ENCODE results near the gene DEXI. TPM values are rescaled to one million over a fixed set of nuclear protein-coding genes. Genes with fewer than 3 reads are reported as not detected.

Gene DEXI
- total and polyA plus RNA-seq, 2 of the 4 experiments (the other 2 are of a cell fraction): 43.7 to 63.6 TPM

DNA sequence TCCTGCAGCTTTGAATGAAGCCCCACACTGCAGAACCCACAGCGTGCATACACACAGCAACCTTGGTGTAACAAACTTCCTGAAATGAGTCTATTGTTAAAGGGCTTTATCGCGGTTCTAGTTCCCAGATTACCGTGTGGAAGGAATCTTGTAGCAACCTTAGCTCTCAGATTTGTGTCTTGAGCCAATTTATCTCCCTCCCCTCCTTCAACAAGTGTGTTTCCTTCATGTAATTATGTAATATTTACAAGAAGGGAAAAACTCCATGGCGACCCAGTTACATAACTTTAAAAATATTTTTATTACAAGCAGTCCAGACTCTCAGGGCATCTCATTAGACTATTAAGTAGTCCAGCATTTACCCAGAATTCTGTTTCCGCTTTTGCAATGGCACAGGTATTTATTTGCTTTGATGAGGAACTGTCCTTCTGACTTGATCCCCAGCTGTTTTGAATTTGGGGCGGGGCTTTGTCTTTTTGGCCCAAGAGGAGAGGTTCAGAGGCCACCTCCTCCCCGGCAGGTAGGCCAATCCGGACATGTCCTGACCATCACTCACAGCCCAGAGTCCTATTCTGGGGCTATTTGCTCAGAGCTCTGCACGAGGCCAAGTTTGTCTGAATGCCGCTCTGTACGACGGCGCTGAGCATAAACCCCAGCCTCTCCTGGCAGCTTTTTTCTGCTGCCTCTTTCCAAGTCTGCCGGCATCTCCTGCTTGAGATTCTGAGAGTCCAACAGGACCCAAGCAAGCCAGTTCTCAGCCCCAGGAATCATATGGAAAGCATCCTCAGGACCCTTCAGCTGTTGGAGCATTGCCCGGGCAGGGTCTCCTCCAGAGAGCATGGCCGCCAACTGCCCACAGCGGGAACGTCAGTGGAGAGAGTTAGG, 37.7 kb upstream of the DEXI start:
- Histone ChIP-seq H2AFZ (replicated peaks; ENCODE audit: low read length, poor library complexity) (no peak overlapping the region), H4K91ac (ENCODE audit: insufficient read depth, low read depth, low read length) (no peak overlapping the region; the same call in 1 of the 2 replicates), H2AK9ac (replicated peaks; ENCODE audit: low read depth, low read length, poor library complexity) (no peak overlapping the region), H3K23ac (ENCODE audit: low read depth, low read length) (no peak overlapping the region), H2AK5ac (ENCODE audit: low read depth, low read length) (0 out of 2 replicates have a peak overlapping the region, but pooled peaks have one; percentile 7), H4K20me1 (ENCODE audit: insufficient read depth, low read length) (no peaks in the 10 kb centered on the region), H3K36me3 (ENCODE audit: control insufficient read depth, insufficient read depth, low read length) (peaks cover 17% of the 10 kb centered on the region), H3K9ac (ENCODE audit: low read depth, low read length) (no peak overlapping the region), H3K4me3 (ENCODE audit: insufficient read depth, low read depth, low read length) (no peak overlapping the region), H2BK15ac (ENCODE audit: low read depth, low read length) (no peak overlapping the region), H3K56ac (ENCODE audit: extremely low read depth, insufficient read depth, low read length) (no peak overlapping the region), H4K8ac (ENCODE audit: low read depth in 2 of 2, low read length in 2 of 2) (peak overlapping the region in 1 of 2 experiments; percentile 5; a peak in 1 of 4 replicates), H3K27me3 (ENCODE audit: control insufficient read depth, insufficient read depth, low read length) (no peaks in the 10 kb centered on the region), H4K5ac (ENCODE audit: low read depth, low read length) (peak overlapping the region; percentile 44), H3K79me1 (ENCODE audit: low read depth in 1 of 2, low read length in 2 of 2) (peaks cover 0 to 9% of the 10 kb centered on the region in 2 experiments; a peak in 1 of 4 replicates), H2BK120ac (ENCODE audit: low read depth, low read length) (no peak overlapping the region), H3K9me3 (ENCODE audit: control insufficient read depth, insufficient read depth, low read length) (no peaks in the 10 kb centered on the region), H3K4ac (ENCODE audit: low read depth, low read length) (0 out of 2 replicates have a peak overlapping the region, but pooled peaks have one; percentile 10), H3K14ac (replicated peaks; ENCODE audit: low read depth, low read length) (no peak overlapping the region), H2BK5ac (ENCODE audit: low read depth, low read length, poor library complexity, severe bottlenecking) (no peak overlapping the region), H3K27ac (ENCODE audit: insufficient read depth, low read length) (peak overlapping the region; percentile 20; the same call in 1 of the 2 replicates), H2BK20ac (ENCODE audit: low read depth, low read length) (no peak overlapping the region; the same call in 1 of the 2 replicates), H3K4me1 (ENCODE audit: control insufficient read depth, insufficient read depth, low read length) (peaks cover 17% of the 10 kb centered on the region), H3K4me2 (ENCODE audit: low read depth, low read length) (no peak overlapping the region), H3K9me1 (ENCODE audit: insufficient read depth, low read length) (peaks cover 18% of the 10 kb centered on the region), H3K18ac (ENCODE audit: low read depth, low read length) (peak overlapping the region; percentile 54; the same call in 1 of the 2 replicates)
- ATAC-seq (ENCODE audit: low read depth) (no peak), DNase-seq (no peak)
- BruUV-seq (replicated peaks): no TSS peak
- TF ChIP-seq, protein P1, sequence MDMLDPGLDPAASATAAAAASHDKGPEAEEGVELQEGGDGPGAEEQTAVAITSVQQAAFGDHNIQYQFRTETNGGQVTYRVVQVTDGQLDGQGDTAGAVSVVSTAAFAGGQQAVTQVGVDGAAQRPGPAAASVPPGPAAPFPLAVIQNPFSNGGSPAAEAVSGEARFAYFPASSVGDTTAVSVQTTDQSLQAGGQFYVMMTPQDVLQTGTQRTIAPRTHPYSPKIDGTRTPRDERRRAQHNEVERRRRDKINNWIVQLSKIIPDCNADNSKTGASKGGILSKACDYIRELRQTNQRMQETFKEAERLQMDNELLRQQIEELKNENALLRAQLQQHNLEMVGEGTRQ (IDR thresholded peaks at IDR 0.05; ENCODE audit: low read depth, low read length): no peak
- TF ChIP-seq CHD1 (IDR thresholded peaks at IDR 0.05; ENCODE audit: low read depth, low read length) (no peak), BHLHE40 (IDR thresholded peaks at IDR 0.05; ENCODE audit: low read depth, low read length) (no peak), MAZ (IDR thresholded peaks at IDR 0.05; ENCODE audit: borderline replicate concordance, low read depth, low read length) (no peak), CEBPB (IDR thresholded peaks at IDR 0.05; ENCODE audit: low read depth, low read length) (no peak), RFX5 (IDR thresholded peaks at IDR 0.05; ENCODE audit: low read depth, low read length) (no peak), RAD21 (IDR thresholded peaks at IDR 0.05; ENCODE audit: low read length) (no peak)
- dilution Hi-C loops (cut with HindIII; ENCODE audit: low sequenced_read_pairs, unreplicated experiment): no loop called here
- in situ Hi-C loops (cut with MboI; ENCODE audit: low sequenced_read_pairs): loop anchor here (10.0 kb wide), 1 partner anchor 115 kb away; no protein-coding TSS in a partner anchor
- POLR2A ChIA-PET (ENCODE audit: unreplicated experiment): interaction anchor here (0.5 kb wide), 1 partner anchor 110 kb away, joined by 5 read pairs; no protein-coding TSS in a partner anchor
- 51% methylated on average over 6 of the region's 19 CpGs; no CpG with 5 or more reads in 1 of the 2 experiments for WGBS, 2 experiments (ENCODE audit: extremely low coverage in 2 of 2, insufficient read length in 1 of 2)
- intact Hi-C loops (cut with micrococcal nuclease): no loop called here
- CTCF ChIA-PET: interaction anchor here (0.8 to 1.1 kb wide), 2 partner anchors 16 to 376 kb away, joined by 3 to 4 read pairs; no protein-coding TSS in a partner anchor
